Nephron progenitor cell (in vitro differentiated cells): ENCODE results near the gene RGMB.

Experiments
- DNase-seq: peaks from one replicate; pipeline ENCODE4 v3.0.0; 2021
- H3K27ac Mint-ChIP-seq: 2 replicates; pipeline ENCODE4 v1.8.0; 2021; ENCODE audit warnings: mild to moderate bottlenecking, moderate library complexity, mixed read lengths
- H3K27me3 Mint-ChIP-seq: 2 replicates; pipeline ENCODE4 v1.8.0; 2021; ENCODE audit warnings: mild to moderate bottlenecking, low read depth, mixed read lengths; ENCODE audit not compliant: poor library complexity
- H3K36me3 Mint-ChIP-seq: 2 replicates; pipeline ENCODE4 v1.8.0; 2021; ENCODE audit warnings: low read depth, mixed read lengths
- H3K4me1 Mint-ChIP-seq: 2 replicates; pipeline ENCODE4 v1.8.0; 2021; ENCODE audit warnings: mixed read lengths
- H3K4me3 Mint-ChIP-seq: 2 replicates; pipeline ENCODE4 v1.8.0; 2021; ENCODE audit warnings: mild to moderate bottlenecking, moderate library complexity, mixed read lengths
- H3K9me3 Mint-ChIP-seq: 2 replicates; pipeline ENCODE4 v1.8.0; 2021; ENCODE audit warnings: mild to moderate bottlenecking, moderate library complexity, mixed read lengths
- TF ChIP-seq, protein P1 (sequence below): fragments of 200-600 bp; sonication (generic); IDR thresholded peaks from 2 replicates; pipeline ENCODE4 v1.5.0; 2021; ENCODE audit warnings: antibody characterized with exemption

The RGMB gene

DNA sequence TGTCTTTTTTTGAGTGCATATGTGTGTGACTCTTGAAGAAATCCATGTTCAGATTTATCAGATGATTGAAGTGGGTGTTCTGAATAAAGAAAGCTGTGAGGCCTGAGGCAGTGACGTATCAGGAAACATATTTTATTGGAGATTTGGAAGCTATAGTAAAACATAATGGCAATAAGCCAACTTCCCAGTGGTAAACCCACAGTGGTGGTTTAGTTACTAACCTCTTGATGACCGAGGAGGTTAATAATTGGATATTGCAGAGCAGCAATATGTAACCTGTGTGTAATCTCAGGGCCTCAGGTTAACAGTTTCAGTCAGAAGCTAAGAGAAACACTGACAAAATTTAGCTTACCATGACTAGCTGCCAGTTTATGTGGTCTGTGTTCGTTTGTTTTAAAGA lies 6.9 kb downstream of the RGMB start:
- H3K27ac Mint-ChIP-seq: no peak overlapping the region
- no peaks in the 10 kb centered on the region for H3K9me3 Mint-ChIP-seq
- H3K4me3 Mint-ChIP-seq: no peak overlapping the region
- TF ChIP-seq, protein P1, sequence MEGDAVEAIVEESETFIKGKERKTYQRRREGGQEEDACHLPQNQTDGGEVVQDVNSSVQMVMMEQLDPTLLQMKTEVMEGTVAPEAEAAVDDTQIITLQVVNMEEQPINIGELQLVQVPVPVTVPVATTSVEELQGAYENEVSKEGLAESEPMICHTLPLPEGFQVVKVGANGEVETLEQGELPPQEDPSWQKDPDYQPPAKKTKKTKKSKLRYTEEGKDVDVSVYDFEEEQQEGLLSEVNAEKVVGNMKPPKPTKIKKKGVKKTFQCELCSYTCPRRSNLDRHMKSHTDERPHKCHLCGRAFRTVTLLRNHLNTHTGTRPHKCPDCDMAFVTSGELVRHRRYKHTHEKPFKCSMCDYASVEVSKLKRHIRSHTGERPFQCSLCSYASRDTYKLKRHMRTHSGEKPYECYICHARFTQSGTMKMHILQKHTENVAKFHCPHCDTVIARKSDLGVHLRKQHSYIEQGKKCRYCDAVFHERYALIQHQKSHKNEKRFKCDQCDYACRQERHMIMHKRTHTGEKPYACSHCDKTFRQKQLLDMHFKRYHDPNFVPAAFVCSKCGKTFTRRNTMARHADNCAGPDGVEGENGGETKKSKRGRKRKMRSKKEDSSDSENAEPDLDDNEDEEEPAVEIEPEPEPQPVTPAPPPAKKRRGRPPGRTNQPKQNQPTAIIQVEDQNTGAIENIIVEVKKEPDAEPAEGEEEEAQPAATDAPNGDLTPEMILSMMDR: no peak
- H3K4me1 Mint-ChIP-seq: peaks cover 62% of the 10 kb centered on the region
- DNase-seq: no peak
- peaks cover 63% of the 10 kb centered on the region for H3K36me3 Mint-ChIP-seq
- H3K27me3 Mint-ChIP-seq: no peaks in the 10 kb centered on the region

DNA sequence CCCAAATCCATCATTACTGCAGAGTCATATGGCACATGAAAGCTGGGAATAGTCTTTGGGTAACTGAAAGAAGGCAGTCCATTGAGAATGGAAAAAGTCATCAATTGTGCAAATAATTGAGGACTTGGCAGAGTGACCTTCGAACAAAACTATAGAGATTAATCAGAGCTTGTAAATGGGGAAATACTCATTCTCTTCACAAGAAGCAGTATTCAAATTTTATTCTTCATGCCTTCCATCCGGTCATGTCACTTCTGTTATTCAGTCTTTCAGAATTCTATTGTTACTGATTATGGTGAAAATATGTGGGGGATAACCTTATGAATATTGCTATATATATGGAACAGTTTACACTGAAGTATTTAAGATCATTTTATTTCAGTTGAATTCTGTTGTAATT lies 8.1 kb downstream of the RGMB start:
- no peaks in the 10 kb centered on the region for H3K9me3 Mint-ChIP-seq
- no peak for DNase-seq
- no peaks in the 10 kb centered on the region for H3K27me3 Mint-ChIP-seq
- TF ChIP-seq, protein P1: no peak
- no peak overlapping the region for H3K27ac Mint-ChIP-seq
- H3K36me3 Mint-ChIP-seq: peaks cover 66% of the 10 kb centered on the region
- H3K4me1 Mint-ChIP-seq: peaks cover 62% of the 10 kb centered on the region
- H3K4me3 Mint-ChIP-seq: no peak overlapping the region

DNA sequence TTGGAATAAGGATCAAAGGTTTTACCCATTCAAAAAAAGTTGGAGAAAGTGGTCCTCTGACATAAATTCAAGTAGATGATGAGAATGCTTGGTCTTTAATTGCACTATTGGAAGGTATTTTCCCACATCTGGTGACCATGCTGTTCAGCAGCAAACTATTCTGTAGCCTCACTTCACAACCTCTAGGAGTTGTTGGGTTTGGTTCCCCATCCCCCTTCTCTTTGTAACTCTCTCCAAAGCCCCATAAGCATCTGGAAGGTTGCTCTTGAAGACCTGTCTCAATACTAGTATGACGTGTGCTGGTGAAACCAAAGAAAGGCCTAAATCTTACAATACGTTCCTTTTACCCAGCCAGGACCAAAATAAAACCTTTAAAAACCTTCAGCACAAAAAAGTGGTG lies 8.5 kb downstream of the RGMB start:
- no peak for DNase-seq
- H3K4me1 Mint-ChIP-seq: peaks cover 62% of the 10 kb centered on the region
- H3K36me3 Mint-ChIP-seq: peaks cover 66% of the 10 kb centered on the region
- H3K9me3 Mint-ChIP-seq: no peaks in the 10 kb centered on the region
- no peak overlapping the region for H3K4me3 Mint-ChIP-seq
- H3K27me3 Mint-ChIP-seq: no peaks in the 10 kb centered on the region
- no peak overlapping the region for H3K27ac Mint-ChIP-seq
- TF ChIP-seq, protein P1: no peak

DNA sequence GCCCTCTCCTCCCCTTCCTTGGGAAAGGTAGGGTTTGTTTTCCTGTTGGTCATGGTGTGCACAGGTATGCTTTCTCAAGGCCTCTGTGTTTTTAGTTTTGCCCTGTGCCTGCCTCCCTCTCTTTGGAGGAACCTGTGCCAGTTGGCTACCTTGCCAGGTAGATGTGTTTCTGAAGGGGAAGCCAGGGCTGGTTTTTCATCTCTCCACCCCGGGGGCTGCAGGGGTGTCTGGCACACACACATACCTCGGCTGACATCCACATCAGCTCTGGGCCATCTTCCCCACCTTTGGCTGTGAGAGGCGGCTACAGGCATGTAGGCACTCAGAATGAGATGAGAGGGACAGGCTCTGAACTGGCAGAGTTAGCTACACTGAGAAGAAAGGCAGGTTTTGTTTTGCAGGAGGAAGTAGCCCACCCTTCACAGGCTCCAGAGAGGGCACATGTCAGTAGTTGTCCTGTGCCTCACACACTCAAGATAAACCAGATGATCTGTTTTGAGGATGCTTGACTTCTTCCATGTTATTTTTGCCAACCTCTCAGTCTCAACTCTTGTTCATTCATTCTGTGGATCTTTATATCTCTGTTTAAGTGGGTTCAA lies 9.7 kb downstream of the RGMB start:
- H3K27me3 Mint-ChIP-seq: no peaks in the 10 kb centered on the region
- H3K27ac Mint-ChIP-seq: no peak overlapping the region
- peaks cover 59% of the 10 kb centered on the region for H3K4me1 Mint-ChIP-seq
- TF ChIP-seq, protein P1: no peak
- DNase-seq: no peak
- H3K36me3 Mint-ChIP-seq: peaks cover 65% of the 10 kb centered on the region
- no peaks in the 10 kb centered on the region for H3K9me3 Mint-ChIP-seq
- H3K4me3 Mint-ChIP-seq: no peak overlapping the region

DNA sequence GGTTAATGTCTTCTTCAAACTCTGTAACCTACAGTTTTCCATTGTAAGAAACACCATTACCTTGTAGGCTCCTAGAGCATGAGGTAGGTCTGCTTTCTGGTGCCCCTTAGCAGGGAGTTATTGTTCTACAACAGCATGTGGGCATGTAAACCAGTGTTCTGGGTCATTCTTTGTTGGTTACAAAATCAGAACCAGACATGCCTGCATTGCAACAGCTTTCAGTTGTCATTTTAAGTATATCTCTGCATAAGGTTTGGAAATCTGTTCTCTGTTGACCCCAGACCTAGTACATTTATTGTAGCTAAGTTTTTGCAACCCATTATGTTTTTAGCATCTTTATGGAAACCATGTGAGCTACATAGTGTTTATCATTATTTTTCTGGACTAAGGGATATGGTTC lies 10.9 kb downstream of the RGMB start:
- no peak overlapping the region for H3K27ac Mint-ChIP-seq
- no peaks in the 10 kb centered on the region for H3K9me3 Mint-ChIP-seq
- no peak for DNase-seq
- no peaks in the 10 kb centered on the region for H3K27me3 Mint-ChIP-seq
- no peak overlapping the region for H3K4me3 Mint-ChIP-seq
- TF ChIP-seq, protein P1: no peak
- peaks cover 71% of the 10 kb centered on the region for H3K36me3 Mint-ChIP-seq
- peaks cover 64% of the 10 kb centered on the region for H3K4me1 Mint-ChIP-seq

DNA sequence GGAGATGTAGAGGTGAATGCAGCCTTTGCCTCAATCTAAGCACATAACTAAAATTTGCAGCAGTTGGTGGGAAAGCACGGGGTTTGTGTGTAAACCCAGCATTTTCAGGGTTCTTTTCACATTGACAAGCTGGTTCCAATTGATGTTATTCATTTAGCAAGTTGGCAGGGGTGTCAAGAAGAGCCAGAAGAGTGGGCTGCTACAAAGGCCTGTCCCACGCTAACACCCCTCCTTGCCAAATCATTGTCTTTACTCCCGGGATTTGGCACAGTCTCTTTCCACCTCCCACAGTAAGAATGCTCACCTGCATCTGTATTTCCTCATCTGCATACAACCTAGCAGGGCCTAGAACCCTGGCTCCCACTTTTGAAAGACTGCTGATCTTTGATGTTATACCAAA lies 11.8 kb downstream of the RGMB start:
- no peak overlapping the region for H3K4me3 Mint-ChIP-seq
- no peaks in the 10 kb centered on the region for H3K9me3 Mint-ChIP-seq
- peaks cover 70% of the 10 kb centered on the region for H3K4me1 Mint-ChIP-seq
- no peak overlapping the region for H3K27ac Mint-ChIP-seq
- no peaks in the 10 kb centered on the region for H3K27me3 Mint-ChIP-seq
- TF ChIP-seq, protein P1: no peak
- peaks cover 67% of the 10 kb centered on the region for H3K36me3 Mint-ChIP-seq
- no peak for DNase-seq
